GM19043 (cell line): ENCODE measurements around the gene FBXW10B.
"Not testable (repeated sequence)": the region's sequence is repeated elsewhere in the genome, so short reads cannot be mapped to it uniquely, and the experiment has no call there.

ENCODE experiments used
- ATAC-seq: cut with Tn5 transposase; IDR thresholded peaks from one replicate; pipeline ENCODE4 v1.9.1; 2021; ENCODE audit warnings: low read depth; ENCODE audit not compliant: unreplicated experiment

The FBXW10B gene

DNA sequence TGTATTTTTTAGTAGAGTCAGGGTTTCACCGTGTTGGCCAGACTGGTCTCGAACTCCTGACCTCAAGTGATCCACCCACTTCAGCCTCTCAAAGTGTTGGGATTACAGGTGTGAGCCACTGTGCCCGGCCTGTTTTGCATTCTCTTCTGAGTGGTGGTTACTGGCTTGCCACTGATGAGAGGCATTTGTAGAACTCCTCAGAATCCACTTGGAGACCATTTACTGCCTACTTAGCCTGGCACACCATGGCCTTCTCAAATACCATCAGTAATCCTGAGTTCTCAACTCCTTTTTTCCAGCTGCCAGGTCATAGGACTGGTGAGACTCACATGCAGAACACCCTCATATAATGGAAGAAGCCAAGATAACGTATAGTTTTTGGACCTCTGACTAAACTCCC lies 22.5 kb upstream of the FBXW10B start:
- not testable (repeated sequence) for ATAC-seq

- not testable (repeated sequence) for ATAC-seq
Observed at GRCh38 chr17:15630930-15631453, 11.5 kb upstream of the FBXW10B start.

DNA sequence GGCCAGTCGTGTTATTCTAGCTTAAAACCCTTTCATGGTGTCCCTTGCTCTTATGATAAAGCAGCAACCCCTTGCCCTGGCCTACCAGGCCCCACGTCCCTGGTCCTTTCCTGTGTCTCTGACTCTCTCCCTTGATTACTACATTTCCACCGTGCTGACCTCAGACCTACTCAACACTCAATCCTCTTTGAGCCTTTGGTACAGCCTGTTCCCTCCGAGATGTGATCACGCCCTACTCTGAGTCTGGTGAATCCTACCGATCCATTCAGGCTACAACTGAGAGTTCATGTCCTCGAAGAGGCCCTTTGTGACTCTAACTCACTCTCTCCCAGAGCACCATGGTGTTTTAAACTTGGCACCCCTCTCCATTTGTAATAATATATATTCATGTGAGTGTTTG lies 10.5 kb upstream of the FBXW10B start:
- ATAC-seq: not testable (repeated sequence)

DNA sequence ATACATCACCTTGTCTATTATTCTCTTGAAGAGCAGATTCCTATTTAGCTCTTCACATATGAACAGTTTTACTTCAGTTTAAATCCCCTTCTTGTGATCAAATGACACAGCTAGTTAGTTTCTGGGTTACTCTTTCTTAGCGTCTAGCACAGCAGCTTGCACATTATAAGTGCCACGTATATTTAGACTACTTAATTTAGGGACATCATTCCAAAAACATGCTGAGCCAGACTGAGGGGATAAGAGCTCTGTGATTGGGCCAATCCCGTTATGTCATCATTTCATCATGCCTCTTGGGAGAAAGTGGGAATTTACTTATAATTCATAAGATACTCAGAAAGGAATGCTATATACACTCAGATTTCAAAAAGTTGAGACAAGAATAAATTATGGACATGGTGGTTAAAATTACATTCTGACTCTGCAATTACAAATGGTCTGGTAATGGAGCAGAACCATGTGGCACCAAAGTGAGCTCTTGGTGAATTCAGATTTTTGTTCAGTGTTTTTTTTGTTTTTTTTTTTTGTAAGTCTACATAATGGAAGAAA lies 4.2 kb upstream of the FBXW10B start:
- ATAC-seq: not testable (repeated sequence)

DNA sequence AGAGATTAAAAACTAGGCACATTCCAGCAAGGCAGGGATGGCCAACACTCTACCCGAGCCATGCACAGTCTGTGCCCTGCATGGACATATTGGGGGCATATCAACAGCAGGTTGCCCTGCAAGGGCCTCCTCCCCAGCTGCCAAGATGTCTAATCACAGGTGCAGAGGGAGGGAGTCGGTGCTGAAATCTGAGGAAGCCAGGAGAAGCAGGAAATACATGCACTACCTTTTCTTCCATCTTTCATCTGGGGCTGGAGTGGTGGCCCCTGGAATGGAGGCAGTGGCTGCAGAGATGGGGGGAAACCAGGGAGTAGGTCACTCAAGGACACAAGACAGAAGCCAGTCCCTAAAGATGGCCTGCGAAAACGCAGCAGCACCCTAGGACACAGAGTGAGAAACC lies 3.8 kb upstream of the FBXW10B start:
- not testable (repeated sequence) for ATAC-seq

DNA sequence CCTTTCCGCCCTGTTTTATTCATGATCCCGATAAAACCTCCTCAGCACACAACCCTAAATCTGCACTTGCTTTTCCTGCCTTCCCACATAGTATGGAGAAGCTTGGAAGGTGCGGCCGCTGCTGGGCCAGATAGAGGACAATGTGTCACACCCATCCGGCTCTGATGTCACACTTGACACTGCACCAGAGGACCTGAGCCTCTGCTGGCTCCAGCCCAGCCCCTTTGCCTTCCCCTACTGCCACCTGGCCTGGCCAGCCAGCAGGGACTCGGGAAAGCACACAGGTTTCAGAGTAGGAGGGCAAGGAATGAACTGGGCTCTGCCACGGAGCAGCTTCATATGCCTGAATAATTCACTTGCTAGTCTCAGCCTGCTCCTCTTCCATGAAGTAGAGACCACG lies 2.6 kb upstream of the FBXW10B start:
- ATAC-seq: not testable (repeated sequence)

DNA sequence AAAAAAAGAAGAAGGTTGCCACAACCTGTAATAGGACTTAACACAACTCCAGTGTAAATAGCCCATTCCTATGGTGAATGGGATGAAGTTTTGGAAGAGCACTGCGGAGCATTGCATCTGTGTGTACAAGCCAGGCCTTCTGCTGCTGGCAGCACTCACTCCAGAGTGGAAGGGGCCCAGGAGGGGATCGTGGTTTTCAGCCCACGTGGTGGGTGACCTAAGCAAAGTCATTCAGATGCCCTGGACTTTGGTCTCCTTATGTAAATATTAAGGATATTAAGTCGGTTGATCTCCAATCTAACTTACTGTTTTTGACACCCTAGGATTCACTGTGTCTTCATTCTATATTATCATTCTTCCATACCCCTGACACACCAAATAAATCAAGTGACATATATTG lies 2.7 kb downstream of the FBXW10B start:
- not testable (repeated sequence) for ATAC-seq

DNA sequence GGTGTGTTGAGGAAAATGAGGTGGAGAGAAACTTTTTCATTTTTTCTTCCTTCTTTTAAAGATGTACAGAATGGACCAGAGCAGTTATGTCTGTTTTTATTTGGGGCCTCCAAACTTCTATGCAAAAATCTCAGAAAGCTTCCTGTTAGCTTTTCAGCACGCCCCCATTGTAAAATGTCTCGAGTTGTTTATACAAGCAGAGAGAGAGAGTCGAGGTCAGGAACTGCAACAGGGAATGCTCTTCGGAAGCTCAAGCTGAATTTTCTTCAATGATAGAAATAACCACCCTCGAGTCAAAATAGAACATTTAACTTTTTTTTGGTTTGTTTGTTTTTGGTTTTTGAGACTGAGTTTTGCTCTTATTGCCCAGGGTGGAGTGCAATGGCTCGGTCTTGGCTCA lies 3.7 kb downstream of the FBXW10B start:
- not testable (repeated sequence) for ATAC-seq

- not testable (repeated sequence) for ATAC-seq
Observed at GRCh38 chr17:15613111-15613510, 6.4 kb downstream of the FBXW10B start.

DNA sequence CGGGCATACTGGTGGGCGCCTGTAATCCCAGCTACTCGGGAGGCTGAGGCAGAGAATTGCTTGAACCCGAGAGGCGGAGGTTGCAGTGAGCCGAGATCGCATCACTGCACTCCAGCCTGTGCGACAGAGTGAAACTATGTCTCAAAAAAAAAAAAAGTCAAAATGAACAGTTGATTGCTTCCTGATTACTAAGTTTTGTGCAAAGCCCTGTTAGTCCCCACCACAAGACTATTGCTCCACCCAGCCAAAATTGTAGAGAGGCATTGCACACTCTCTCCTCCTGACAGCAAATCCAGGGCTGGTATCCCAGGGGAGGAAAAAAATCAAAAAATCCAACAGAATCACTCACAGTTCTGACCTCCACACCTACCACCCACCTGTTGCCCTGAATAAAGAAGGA lies 26.5 kb downstream of the FBXW10B start:
- not testable (repeated sequence) for ATAC-seq

- ATAC-seq: not testable (repeated sequence)
Observed at GRCh38 chr17:15591986-15592385, 27.5 kb downstream of the FBXW10B start.

GRCh38 chr17:15590844-15591243 lies 28.7 kb downstream of the FBXW10B start:
- not testable (repeated sequence) for ATAC-seq

GRCh38 chr17:15589544-15590536 lies 29.7 kb downstream of the FBXW10B start:
- peak; percentile 74 for ATAC-seq

DNA sequence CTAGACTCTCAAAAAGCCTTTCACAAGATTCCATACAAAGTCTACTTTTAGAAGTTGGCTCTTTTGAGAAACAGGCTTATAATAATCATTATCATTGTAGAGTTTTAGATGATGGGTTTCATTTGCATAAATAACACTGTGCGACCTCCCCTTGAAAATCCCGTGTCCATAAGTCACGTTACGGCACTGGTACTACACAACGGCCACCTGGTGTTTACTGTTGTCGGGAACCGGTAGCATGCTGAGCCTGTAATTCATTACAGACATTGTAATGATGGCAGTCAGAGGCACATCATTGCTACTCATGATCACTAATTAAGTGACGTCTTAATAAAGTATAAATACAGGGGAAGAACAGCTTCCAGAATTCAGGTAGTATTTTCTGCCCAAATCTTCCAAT lies 31.5 kb downstream of the FBXW10B start:
- not testable (repeated sequence) for ATAC-seq

GRCh38 chr17:15583313-15583712 lies 36.2 kb downstream of the FBXW10B start:
- not testable (repeated sequence) for ATAC-seq

DNA sequence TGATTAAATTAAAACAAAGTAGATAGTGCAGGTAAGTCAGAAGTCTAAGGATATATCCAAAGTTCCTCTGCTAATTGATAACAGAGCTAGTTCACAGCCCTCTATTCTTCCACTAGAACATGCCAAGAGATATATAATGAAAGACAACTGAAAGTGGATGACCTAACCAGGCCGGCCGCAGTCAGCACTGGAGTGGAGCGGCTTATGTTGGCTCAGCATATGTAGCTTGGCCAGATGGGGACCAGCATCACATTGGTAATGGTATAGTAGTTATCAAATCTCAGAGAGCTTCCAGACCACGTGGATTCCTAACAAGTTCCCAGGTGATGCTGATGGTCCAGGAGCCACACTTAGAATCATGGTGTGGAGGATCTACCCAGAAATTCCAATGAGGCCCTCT lies 38.0 kb downstream of the FBXW10B start:
- not testable (repeated sequence) for ATAC-seq

DNA sequence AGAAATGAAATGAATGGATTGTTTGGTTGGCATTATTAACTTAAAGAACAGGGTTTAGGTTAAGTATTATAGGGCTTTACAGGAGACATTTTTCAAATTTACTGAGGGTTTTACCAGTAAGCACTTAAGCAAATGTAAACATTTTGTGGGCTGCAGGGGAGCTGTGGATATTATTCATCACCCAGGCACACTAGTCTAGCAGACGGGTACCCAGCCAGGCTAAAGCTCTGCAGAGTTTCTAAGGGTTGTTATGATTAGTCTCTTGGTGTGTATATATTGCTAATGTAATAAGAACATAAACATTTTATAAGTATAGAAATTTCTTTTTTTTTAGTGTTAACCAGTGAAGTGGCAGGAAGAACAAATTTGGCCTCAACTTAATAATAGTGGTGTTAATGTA lies 42.7 kb downstream of the FBXW10B start:
- ATAC-seq: not testable (repeated sequence)

DNA sequence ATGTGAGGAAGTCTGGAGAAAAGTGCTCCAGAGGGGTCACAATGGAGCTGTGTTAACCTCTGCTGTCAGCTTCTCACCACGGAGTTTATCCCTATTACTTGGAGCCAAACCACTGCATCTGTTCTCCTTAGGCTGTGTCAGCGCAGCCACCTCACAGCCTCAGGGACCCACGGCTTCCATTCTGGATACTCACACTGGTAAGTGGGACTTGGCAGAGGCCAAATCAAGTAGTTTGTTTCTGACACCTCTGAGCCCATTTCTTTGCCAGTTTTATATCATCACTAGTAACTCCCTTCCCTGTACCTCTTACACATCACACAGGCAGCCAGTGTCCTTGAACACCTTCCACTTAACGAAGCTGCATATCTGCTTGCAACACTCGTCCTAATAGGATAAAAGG lies 44.8 kb downstream of the FBXW10B start:
- ATAC-seq: not testable (repeated sequence)

- not testable (repeated sequence) for ATAC-seq
Observed at GRCh38 chr17:15573870-15574269, 45.6 kb downstream of the FBXW10B start.
